Measurements from ENCODE around the gene TGFB1I1.

The TGFB1I1 gene

GRCh38 chr16:31453255-31454204, 18.4 kb upstream of the TGFB1I1 start:
- no peak for DNase-seq

DNA sequence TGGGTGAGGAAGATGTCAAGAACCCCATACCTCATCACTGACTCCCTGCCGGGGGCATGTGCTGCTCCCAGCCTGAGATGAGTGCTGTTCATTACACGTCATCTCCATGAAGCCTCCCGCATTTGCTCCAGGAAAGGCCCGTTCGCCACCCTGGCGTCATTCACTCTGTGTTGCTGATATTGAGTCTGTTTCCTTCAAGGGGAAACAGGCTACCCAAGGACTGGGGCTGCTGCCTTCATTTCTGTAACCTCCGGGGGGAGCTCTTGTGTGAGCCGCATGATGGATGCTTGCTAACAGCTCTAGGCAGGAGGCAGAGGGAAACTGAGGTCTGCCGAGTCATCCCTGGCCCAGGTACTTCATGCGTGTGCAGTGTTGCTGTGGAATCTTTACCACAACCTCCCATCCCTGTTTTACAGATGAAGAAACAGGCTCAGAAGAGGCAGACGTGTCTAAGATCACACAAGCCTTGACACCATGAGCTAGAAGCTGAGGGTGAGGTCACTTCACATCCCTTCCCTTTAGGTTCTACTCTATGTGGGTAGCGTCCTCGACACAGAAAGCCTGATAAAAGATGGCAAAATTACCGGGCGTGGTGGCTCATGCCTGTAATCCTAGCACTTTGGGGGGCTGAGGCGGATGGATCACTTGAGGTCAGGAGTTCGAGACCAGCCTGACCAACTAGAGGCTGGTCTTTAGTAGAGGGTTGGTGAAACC, 16.2 kb upstream of the TGFB1I1 start:
- DNase-seq, result peak; percentile 22

- no peak for DNase-seq
These were observed 15.0 kb upstream of the TGFB1I1 start for GRCh38 chr16:31456988-31457360.

DNA sequence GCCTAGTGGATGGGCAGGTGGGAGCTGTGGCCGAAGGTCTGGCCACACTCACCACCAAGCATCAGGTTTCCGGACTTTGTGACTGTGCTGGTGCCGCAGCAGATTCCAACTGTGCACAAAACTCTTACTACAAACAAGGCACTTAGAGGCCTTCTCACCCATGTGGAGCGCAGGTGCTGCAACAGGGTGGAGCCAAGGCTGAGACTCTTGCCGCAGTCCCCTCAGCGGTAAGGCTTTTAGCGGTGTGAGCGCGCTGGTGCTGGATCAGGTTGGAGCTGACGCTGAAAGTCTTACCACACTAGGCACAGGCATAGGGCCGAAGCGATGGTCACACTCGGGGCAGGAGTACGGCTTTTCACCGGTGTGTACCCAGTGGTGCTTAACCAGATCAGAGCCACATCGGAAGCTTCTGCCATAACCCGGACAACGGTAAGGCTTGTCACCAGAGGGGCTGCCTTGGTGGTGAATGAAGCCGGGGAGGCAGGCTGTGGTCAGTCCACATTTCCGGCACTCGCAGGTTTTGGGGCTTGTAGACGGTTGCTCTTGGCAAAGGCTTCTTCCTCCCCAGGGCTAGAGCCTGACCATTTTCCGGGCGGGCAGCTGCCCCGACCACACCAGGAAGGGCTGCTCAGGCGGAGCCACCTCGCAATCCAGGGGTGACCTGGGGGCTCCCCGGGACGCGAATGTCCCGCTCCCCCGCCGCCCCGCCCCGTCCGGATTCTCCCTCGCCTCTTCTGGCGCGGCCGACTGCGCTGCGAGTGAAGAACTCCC, 13.7 kb upstream of the TGFB1I1 start:
- DNase-seq, result peak; percentile 39 to 48

GRCh38 chr16:31458844-31459686, 12.9 kb upstream of the TGFB1I1 start, which contains the start of gene ARMC5:
ARMC5 (plus strand) TSS chr16:31459501; CDS start chr16:31459525, 24 bp downstream.
- peak; percentile 96 to 97 for DNase-seq

DNA sequence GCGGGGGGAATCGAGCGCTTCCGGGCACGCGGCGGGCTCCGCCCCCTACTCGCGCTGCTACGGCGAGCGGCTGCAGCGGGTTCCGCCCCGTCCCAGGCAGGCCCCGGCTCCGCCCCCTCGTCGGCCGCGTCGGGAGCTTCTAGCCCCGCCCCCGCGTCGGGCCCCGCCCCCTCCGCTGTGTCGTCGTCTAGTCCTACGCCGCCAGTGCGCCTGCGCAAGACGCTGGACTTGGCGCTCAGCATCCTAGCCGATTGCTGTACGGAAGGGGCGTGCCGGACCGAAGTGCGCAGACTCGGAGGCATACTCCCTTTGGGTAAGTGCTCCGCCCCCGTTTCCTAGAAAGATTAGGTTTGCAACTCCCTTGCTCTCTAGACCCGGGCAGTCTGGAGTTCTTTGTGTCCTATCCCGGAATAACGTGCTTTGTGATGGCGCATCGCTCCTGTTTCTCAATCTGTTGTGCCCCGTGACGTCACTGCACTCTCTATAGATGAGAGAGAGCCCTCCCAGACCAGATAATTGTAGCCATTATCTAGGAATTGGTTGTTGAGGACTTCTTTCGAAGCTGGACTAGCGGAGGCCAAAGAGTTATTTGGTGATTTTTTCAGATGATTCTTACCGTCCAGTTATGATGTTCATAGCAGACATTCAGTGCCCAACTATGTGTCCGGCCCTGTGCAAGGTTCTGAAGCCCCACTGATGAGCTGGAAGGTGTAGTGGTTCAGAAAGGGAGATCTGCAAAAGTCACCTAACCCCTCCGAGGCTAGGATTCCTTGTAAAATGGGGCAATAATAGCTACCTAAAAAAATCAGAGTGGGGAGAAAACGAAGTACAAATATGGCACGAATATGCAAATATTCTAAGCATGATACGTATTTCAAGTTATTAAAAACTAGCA, 12.0 kb upstream of the TGFB1I1 start:
- DNase-seq, result peak; percentile 100

DNA sequence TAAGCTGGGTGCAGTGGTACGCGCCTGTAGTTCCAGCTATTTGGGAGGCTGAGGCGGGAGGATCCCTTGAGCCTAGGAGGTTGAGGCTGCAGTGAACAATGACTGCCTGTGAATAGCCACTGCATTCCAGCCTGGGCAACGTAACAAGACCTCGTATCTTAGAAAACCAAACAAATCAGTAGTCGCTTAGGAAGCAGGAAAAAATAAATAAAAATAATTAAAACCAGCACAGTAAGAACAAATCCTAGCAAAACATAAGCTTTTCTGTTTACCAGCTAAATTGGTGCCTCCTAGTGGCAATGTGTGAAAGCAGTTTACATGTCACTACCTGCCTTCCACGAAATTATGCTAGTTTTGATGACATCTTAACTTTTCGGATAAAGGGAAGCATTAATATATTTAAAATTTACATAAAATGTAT, 11.4 kb upstream of the TGFB1I1 start:
- DNase-seq, result no peak

- DNase-seq, result no peak
These were observed 10.6 kb upstream of the TGFB1I1 start for GRCh38 chr16:31461201-31461920.

DNA sequence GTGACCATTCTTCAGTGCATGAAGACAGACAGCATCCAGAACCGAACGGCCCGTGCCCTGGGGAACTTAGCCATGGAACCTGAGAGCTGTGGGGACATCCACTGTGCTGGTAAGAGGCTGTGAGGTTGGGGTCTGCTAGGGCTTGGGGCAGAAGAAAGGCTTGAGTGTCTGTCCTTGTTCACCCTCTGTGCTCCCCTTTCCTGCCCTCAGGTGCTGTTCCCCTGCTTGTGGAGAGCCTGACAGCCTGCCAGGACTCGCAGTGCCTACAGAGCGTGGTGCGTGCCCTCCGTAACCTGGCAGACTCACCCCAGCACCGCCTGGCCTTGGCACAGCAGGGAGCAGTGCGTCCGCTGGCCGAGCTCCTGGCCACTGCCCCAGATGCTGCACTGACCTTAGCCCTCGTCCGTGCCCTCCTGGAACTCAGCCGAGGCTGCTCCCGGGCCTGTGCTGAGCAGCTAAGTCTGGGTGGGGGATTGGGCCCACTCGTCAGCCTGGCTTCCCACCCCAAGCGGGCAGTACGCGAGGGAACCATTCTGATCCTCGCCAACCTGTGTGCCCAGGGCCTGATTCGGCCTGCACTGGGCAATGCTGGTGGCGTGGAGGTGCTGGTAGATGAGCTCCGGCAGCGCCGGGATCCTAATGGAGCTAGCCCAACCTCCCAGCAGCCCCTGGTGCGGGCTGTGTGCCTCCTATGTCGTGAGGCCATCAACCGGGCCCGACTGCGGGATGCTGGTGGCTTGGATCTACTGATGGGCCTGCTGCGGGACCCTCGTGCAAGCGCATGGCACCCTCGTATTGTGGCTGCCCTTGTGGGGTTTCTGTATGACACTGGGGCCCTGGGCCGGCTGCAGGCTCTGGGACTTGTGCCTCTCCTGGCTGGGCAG, 9.8 kb upstream of the TGFB1I1 start:
- no peak for DNase-seq

DNA sequence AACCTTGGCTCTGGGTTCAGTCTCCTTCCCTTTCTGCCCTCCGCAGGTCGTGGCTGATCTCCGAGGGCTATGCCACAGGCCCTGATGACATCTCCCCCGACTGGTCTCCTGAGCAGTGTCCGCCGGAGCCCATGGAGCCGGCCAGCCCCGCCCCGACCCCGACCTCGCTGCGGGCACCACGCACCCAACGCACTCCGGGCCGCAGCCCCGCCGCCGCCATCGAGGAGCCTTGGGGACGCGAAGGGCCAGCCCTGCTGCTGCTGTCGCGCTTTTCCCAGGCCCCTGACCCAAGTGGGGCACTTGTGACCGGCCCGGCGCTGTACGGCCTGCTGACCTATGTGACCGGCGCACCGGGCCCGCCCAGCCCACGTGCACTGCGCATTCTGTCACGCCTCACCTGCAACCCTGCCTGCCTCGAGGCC, 7.6 kb upstream of the TGFB1I1 start:
- DNase-seq, result no peak

DNA sequence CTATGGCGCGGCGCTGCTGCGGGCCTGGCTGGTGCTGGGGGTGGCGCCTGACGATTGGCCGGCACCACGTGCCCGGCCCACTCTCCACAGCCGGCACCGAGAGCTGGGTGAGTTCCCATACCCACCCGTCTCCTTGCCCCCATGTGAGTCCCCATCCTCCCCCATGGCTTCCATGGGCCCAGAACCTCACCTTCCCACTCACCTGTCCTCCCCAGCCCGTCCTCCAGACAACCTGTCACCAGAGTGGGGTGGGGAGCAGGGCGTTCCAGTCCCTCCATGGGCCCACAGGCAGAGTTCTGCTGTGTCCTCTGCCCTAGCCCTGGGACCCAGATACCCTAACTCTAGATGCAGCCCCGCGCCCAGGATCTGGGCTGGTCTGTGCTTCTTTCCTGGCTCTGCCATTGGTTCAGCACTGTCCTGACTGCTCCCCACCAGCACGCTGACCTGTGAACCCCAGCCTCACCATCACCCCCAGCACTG, 7.1 kb upstream of the TGFB1I1 start:
- no peak for DNase-seq

GRCh38 chr16:31465788-31466370, 6.1 kb upstream of the TGFB1I1 start:
- no peak for DNase-seq

DNA sequence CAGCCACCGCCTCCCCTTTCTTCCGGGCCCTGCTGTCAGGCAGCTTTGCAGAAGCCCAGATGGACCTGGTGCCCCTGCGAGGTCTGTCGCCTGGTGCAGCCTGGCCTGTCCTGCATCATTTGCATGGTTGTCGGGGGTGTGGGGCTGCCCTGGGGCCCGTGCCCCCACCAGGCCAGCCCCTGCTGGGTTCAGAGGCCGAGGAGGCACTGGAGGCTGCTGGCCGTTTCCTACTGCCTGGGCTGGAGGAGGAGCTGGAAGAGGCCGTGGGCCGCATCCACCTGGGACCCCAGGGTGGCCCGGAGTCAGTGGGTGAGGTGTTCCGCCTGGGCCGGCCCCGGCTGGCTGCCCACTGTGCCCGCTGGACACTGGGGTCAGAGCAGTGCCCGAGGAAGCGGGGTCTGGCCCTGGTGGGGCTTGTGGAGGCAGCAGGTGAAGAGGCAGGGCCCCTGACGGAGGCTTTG, 5.5 kb upstream of the TGFB1I1 start:
- DNase-seq, result no peak

GRCh38 chr16:31467151-31467773, 4.7 kb upstream of the TGFB1I1 start:
- DNase-seq, result no peak

- DNase-seq, result no peak
These were observed 4.1 kb upstream of the TGFB1I1 start for GRCh38 chr16:31467858-31468257.

DNA sequence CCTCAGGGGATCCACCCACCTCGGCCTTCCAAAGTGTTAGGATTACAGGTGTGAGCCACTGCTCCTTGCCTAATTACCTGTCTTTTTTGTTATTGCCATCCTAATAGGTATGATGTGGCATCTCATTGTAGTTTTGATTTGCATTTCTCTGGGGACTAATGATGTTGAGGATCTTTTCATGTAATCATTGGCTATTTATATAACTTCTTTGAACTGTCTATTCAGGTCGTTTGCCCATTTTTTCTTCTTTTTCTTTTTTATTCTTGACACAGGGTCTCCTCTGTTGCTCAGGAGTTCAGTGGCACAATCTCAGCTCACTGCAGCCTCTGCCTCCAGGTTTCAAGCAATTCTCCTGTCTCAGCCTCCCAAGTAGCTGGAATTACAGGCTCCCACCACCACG, 1.3 kb upstream of the TGFB1I1 start:
- no peak for DNase-seq

- no peak for DNase-seq
These were observed 594 bp upstream of the TGFB1I1 start for GRCh38 chr16:31471241-31471874.
